Hepatocyte (in vitro differentiated cells): ENCODE results near the gene INHBC.

ENCODE experiments used
- EZH2 ChIP-seq: fragments of 200-600 bp; sonication (generic); IDR thresholded peaks from 2 replicates; pipeline ENCODE4 v1.6.1; 2016; ENCODE audit warnings: antibody characterized with exemption, mild to moderate bottlenecking, borderline replicate concordance
- TF ChIP-seq, protein P1 (sequence below): fragments of 200-600 bp; sonication (generic); IDR thresholded peaks from 2 replicates; pipeline ENCODE4 v1.5.1; 2016; ENCODE audit warnings: antibody characterized with exemption, mild to moderate bottlenecking; ENCODE audit not compliant: poor library complexity

DNA sequence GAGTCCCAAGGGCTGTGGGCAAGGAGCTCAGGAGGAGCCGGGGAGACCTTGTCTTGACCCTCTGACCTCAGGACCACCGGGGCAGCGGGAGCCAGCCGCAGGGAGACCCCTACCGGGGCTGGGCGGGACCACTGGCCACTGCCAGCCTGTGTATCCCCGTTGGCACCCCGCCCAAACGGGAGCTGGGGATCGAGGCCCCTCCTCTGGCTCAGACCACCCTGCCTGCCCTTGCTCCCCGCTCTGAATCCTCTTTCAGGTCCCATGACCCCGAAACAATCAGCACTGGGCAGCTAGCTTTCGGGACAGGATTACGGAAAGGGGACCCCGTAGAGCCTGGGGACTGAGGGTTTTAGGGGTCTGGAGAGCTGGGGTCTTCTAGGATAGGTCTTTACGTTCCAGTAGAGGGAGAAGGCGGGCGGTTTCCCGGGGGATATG, 26.3 kb downstream of the INHBC start:
- TF ChIP-seq EZH2, result no peak
- TF ChIP-seq, protein P1, sequence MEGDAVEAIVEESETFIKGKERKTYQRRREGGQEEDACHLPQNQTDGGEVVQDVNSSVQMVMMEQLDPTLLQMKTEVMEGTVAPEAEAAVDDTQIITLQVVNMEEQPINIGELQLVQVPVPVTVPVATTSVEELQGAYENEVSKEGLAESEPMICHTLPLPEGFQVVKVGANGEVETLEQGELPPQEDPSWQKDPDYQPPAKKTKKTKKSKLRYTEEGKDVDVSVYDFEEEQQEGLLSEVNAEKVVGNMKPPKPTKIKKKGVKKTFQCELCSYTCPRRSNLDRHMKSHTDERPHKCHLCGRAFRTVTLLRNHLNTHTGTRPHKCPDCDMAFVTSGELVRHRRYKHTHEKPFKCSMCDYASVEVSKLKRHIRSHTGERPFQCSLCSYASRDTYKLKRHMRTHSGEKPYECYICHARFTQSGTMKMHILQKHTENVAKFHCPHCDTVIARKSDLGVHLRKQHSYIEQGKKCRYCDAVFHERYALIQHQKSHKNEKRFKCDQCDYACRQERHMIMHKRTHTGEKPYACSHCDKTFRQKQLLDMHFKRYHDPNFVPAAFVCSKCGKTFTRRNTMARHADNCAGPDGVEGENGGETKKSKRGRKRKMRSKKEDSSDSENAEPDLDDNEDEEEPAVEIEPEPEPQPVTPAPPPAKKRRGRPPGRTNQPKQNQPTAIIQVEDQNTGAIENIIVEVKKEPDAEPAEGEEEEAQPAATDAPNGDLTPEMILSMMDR, result no peak
